DND-41 (cell line): ENCODE data around the gene PRR5.

Source experiments
- ATAC-seq: fragments of 200-7000 bp; cut with Tn5 transposase; 3 replicates; pipeline ENCODE4 v1.9.1; 2021; ENCODE audit warnings: low read depth; ENCODE audit not compliant: insufficient read depth
- DNase-seq: peaks from one replicate; pipeline ENCODE4 v3.0.0-alpha.2; 2020
- H2AFZ ChIP-seq: 2 replicates; pipeline ENCODE4 v1.6.0; 2012; ENCODE audit warnings: low read depth, low read length
- H3K27ac ChIP-seq: 2 replicates; pipeline ENCODE4 v1.5.1; 2012; ENCODE audit warnings: low read length, inconsistent platforms
- H3K27me3 ChIP-seq: fragments of 200-600 bp; sonication (generic); 2 replicates; pipeline ENCODE4 v1.6.0; 2012; ENCODE audit warnings: low read length, mild to moderate bottlenecking, inconsistent platforms; ENCODE audit not compliant: insufficient read depth, poor library complexity
- H3K36me3 ChIP-seq: 2 replicates; pipeline ENCODE4 v1.5.1; 2012; ENCODE audit warnings: low read length, inconsistent platforms; ENCODE audit not compliant: insufficient read depth
- H3K4me1 ChIP-seq: 2 replicates; pipeline ENCODE4 v1.5.1; 2012; ENCODE audit warnings: mild to moderate bottlenecking, low read length; ENCODE audit not compliant: insufficient read depth
- H3K4me2 ChIP-seq: 2 replicates; pipeline ENCODE4 v1.6.0; 2012; ENCODE audit warnings: mild to moderate bottlenecking, moderate library complexity, low read length, inconsistent platforms; ENCODE audit not compliant: insufficient read depth
- H3K4me3 ChIP-seq, 2 experiments: fragments of 200-600 bp in 1 of 2; shearing (Covaris generic) in 1 of 2; 2 replicates each; pipeline ENCODE4 v1.5.1; 2012 to 2016; ENCODE audit warnings: inconsistent platforms in 2 of 2, low read length in 2 of 2, mild to moderate bottlenecking in 2 of 2, low read depth in 1 of 2, moderate library complexity in 1 of 2
- H3K79me2 ChIP-seq: 2 replicates; pipeline ENCODE4 v1.6.0; 2012; ENCODE audit warnings: low read length, inconsistent platforms; ENCODE audit not compliant: insufficient read depth
- H3K9ac ChIP-seq: 2 replicates; pipeline ENCODE4 v1.6.0; 2012; ENCODE audit warnings: low read depth, mild to moderate bottlenecking, inconsistent platforms, low read length, moderate library complexity
- H3K9me3 ChIP-seq: 2 replicates; pipeline ENCODE4 v1.5.1; 2012; ENCODE audit warnings: low read length, moderate library complexity, mild to moderate bottlenecking, inconsistent platforms; ENCODE audit not compliant: insufficient read depth, severe bottlenecking
- H4K20me1 ChIP-seq: 2 replicates; pipeline ENCODE4 v1.6.0; 2012; ENCODE audit warnings: low read length; ENCODE audit not compliant: insufficient read depth
- EZH2 ChIP-seq: IDR thresholded peaks from 3 replicates; pipeline ENCODE4 v1.6.1; 2012; ENCODE audit warnings: borderline replicate concordance, low read depth, mild to moderate bottlenecking, moderate library complexity, low read length, inconsistent platforms; ENCODE audit not compliant: severe bottlenecking
- TF ChIP-seq, protein P1 (sequence below): IDR thresholded peaks from 2 replicates; pipeline ENCODE4 v1.5.1; 2012; ENCODE audit warnings: borderline replicate concordance, low read length, moderate library complexity, mild to moderate bottlenecking; ENCODE audit not compliant: poor library complexity, severe bottlenecking; ENCODE audit errors: extremely low read depth

PRR5 gene

DNA sequence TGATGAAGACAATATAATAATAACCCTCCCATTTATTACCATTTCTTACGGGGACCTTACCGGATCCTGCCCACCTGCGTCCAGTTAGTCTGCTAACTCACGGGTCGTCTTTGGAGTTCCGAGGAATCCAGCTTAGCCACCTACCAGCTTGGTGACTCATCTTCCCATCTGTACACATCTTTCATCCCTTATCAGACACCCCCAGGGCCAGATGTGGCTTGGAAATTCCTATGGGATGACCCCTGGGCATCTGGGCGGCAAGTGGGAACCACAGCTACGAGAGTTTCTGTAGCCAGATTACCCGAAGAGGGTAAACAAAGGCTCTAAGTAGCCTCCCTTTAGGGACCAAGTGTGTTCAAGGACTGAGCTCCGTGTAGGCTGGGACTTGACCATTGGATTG is 12.8 kb upstream of the PRR5 start:
- no peak overlapping the region for H3K4me2 ChIP-seq

DNA sequence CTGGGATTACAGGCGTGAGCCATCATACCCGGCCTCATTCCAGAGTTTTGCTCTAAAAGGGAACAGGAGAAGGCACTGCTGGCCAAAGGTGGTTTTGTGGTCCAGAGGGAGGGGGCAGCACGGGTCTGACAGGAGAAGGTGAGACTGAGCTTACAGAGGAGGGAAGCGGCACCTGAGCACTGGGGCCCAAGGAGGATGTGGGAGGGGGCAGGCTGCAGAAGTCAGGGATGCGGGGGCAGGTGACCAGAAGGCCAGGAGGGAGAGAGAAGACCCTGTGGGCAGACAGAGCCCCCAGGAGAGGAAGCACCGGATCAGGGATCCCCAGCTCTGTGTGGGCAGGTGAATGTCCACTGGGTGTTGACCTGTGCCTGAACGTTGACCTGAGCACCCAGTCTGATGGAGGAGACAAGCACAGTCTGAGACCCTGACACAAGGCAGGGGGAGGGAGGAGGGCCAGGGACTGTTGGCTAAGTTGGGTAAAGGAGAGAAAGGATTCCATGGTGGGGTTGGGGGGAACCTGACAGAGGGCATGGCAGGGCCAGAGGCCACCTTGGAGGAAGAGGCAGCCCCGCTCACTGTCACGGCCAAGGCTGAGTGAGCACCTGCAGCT is 12.0 kb upstream of the PRR5 start:
- Histone ChIP-seq H3K9me3 (no peaks in the 10 kb centered on the region), H3K4me2 (no peak overlapping the region), H2AFZ (no peak overlapping the region), H3K79me2 (no peaks in the 10 kb centered on the region), H3K36me3 (no peaks in the 10 kb centered on the region), H4K20me1 (no peaks in the 10 kb centered on the region; the same call in 1 of the 2 replicates), H3K27ac (no peak overlapping the region), H3K4me3 (no peak overlapping the region), H3K4me1 (peaks cover 6% of the 10 kb centered on the region; the same call in 1 of the 2 replicates), H3K9ac (no peak overlapping the region), H3K27me3 (no peaks in the 10 kb centered on the region)
- no peak for ATAC-seq
- TF ChIP-seq EZH2: no peak
- TF ChIP-seq, protein P1, sequence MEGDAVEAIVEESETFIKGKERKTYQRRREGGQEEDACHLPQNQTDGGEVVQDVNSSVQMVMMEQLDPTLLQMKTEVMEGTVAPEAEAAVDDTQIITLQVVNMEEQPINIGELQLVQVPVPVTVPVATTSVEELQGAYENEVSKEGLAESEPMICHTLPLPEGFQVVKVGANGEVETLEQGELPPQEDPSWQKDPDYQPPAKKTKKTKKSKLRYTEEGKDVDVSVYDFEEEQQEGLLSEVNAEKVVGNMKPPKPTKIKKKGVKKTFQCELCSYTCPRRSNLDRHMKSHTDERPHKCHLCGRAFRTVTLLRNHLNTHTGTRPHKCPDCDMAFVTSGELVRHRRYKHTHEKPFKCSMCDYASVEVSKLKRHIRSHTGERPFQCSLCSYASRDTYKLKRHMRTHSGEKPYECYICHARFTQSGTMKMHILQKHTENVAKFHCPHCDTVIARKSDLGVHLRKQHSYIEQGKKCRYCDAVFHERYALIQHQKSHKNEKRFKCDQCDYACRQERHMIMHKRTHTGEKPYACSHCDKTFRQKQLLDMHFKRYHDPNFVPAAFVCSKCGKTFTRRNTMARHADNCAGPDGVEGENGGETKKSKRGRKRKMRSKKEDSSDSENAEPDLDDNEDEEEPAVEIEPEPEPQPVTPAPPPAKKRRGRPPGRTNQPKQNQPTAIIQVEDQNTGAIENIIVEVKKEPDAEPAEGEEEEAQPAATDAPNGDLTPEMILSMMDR: no peak
- no peak for DNase-seq

More for the DNA sequence above, 12.8 kb upstream of the PRR5 start:
- peaks cover 8% of the 10 kb centered on the region; the same call in 1 of the 2 replicates for H3K4me1 ChIP-seq
- no peaks in the 10 kb centered on the region; the same call in 1 of the 2 replicates for H4K20me1 ChIP-seq
- no peak overlapping the region for H3K9ac ChIP-seq
- no peaks in the 10 kb centered on the region for H3K27me3 ChIP-seq
- H3K36me3 ChIP-seq: no peaks in the 10 kb centered on the region
- H3K9me3 ChIP-seq: no peaks in the 10 kb centered on the region
- ATAC-seq (no peak), DNase-seq (no peak)
- H3K4me3 ChIP-seq: no peak overlapping the region
- H3K27ac ChIP-seq: no peak overlapping the region
- no peak overlapping the region for H2AFZ ChIP-seq
- H3K79me2 ChIP-seq: no peaks in the 10 kb centered on the region
- TF ChIP-seq, protein P1: no peak
- no peak for TF ChIP-seq EZH2

DNA sequence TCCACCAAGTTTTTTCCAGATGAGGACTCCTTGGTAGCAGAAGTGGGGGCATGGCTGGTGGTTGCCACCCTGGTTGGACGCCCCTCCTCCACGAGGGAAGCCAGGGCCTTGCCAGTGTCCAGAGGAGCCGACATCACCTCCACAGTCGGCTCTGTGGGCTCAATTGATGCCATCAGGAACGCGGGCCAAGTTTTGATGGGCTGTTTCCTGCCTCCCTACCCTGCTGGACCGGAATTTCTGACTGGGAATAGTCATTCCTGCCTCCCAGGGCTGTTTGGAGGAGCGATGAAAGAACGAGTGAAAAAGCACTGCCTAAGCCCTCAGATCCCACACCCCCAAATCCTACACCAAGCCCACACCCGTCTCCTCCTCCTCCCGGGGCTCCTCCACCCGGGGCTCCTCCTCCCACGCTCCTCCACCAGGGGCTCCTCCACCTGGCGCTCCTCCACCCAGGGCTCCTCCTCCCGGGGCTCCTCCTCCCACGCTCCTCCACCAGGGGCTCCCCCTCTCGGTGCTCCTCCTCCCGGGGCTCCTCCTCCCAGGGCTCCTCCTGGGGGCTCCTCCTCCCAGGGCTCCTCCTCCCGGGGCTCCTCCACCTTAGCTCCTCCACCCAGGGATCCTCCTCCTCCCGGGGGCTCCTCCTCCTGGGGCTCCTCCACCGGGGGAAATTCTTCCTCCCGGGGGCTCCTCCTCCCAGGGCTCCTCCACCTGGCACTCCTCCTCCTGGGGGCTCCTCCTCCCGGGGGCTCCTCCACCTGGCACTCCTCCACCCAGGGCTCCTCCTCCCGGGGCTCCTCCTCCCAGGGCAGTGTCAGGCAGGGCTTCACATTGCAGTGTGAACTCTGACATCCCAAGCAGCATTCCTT is 10.0 kb upstream of the PRR5 start:
- no peaks in the 10 kb centered on the region for H3K36me3 ChIP-seq
- H3K4me1 ChIP-seq: no peaks in the 10 kb centered on the region

More for the DNA sequence above, 10.0 kb upstream of the PRR5 start:
- Histone ChIP-seq H3K4me3 (no peak overlapping the region), H2AFZ (no peak overlapping the region), H3K27me3 (no peaks in the 10 kb centered on the region), H3K27ac (no peak overlapping the region), H3K9ac (no peak overlapping the region), H4K20me1 (peaks cover 1% of the 10 kb centered on the region; the same call in 1 of the 2 replicates), H3K4me2 (no peak overlapping the region), H3K79me2 (no peaks in the 10 kb centered on the region), H3K9me3 (no peaks in the 10 kb centered on the region)
- ATAC-seq: no peak
- DNase-seq: no peak
- TF ChIP-seq EZH2: no peak
- TF ChIP-seq, protein P1: no peak
